Neural cell (in vitro differentiated cells): ENCODE results near the gene LRP5. TPM values are rescaled to one million over a fixed set of nuclear protein-coding genes. Genes with fewer than 3 reads are reported as not detected.

Experiments used
- H2AFZ ChIP-seq: fragments of 200-600, 300-800 bp; sonication (generic), shearing (Covaris generic); 2 replicates; pipeline ENCODE4 v1.6.0; 2014; ENCODE audit warnings: low read depth, mild to moderate bottlenecking, antibody characterized with exemption, low read length, moderate library complexity
- H3F3A ChIP-seq: fragments of 200-600 bp; shearing (Covaris generic); 2 replicates; pipeline ENCODE4 v1.6.1; 2016; ENCODE audit warnings: mild to moderate bottlenecking, moderate library complexity, mixed read lengths, antibody characterized with exemption, low read length; ENCODE audit not compliant: insufficient read depth, poor library complexity, severe bottlenecking
- H3K27ac ChIP-seq: fragments of 200-600, 300-800 bp; sonication (generic), shearing (Covaris generic); 2 replicates; pipeline ENCODE4 v1.5.1; 2014; ENCODE audit warnings: mild to moderate bottlenecking, low read length, moderate library complexity
- H3K27me3 ChIP-seq: fragments of 300-800, 200-600 bp; sonication (generic), shearing (Covaris generic); 2 replicates; pipeline ENCODE4 v1.6.0; 2014; ENCODE audit warnings: mild to moderate bottlenecking, low read depth, low read length, moderate library complexity; ENCODE audit not compliant: insufficient read depth
- H3K36me3 ChIP-seq: fragments of 300-800, 200-600 bp; sonication (generic), shearing (Covaris generic); 2 replicates; pipeline ENCODE4 v1.5.1; 2014; ENCODE audit warnings: mild to moderate bottlenecking, antibody characterized with exemption, low read length, moderate library complexity; ENCODE audit not compliant: insufficient read depth
- H3K4me2 ChIP-seq: fragments of 300-800, 200-600 bp; sonication (generic), shearing (Covaris generic); 2 replicates; pipeline ENCODE4 v1.6.0; 2014; ENCODE audit warnings: mild to moderate bottlenecking, low read length
- H3K4me3 ChIP-seq: fragments of 300-800, 200-600 bp; sonication (generic), shearing (Covaris generic); 2 replicates; pipeline ENCODE4 v1.5.1; 2014; ENCODE audit warnings: mild to moderate bottlenecking, low read length, moderate library complexity
- H3K79me2 ChIP-seq: fragments of 200-600 bp; shearing (Covaris generic); replicated peaks from 2 replicates; pipeline ENCODE4 v1.6.0; 2014; ENCODE audit warnings: mild to moderate bottlenecking, low read length, moderate library complexity; ENCODE audit not compliant: insufficient read depth
- H3K9ac ChIP-seq: fragments of 300-800, 200-600 bp; sonication (generic), shearing (Covaris generic); 2 replicates; pipeline ENCODE4 v1.6.1; 2016; ENCODE audit warnings: mild to moderate bottlenecking, low read length, mixed read lengths
- H3K9me2 ChIP-seq: fragments of 200-600 bp; shearing (Covaris generic); 2 replicates; pipeline ENCODE4 v1.6.1; 2016; ENCODE audit warnings: mild to moderate bottlenecking, low read length, mixed read lengths; ENCODE audit not compliant: insufficient read depth
- H3K9me3 ChIP-seq: fragments of 200-600, 300-800 bp; sonication (generic), shearing (Covaris generic); 2 replicates; pipeline ENCODE4 v1.6.1; 2016; ENCODE audit warnings: mild to moderate bottlenecking, mixed run types, low read length, moderate library complexity, mixed read lengths
- H4K20me1 ChIP-seq: fragments of 200-600 bp; shearing (Covaris generic); 2 replicates; pipeline ENCODE4 v1.6.1; 2016; ENCODE audit warnings: mild to moderate bottlenecking, mixed run types; ENCODE audit not compliant: insufficient read depth
- CTCF ChIP-seq: fragments of 450-650 bp; IDR thresholded peaks from 2 replicates; pipeline ENCODE4 v1.5.1; 2014; ENCODE audit warnings: antibody characterized with exemption, mild to moderate bottlenecking, moderate library complexity; ENCODE audit not compliant: poor library complexity, severe bottlenecking
- EP300 ChIP-seq: fragments of 450-650 bp; conservative IDR thresholded peaks from 2 replicates; pipeline ENCODE4 v1.6.1; 2014; ENCODE audit warnings: antibody characterized with exemption, mild to moderate bottlenecking, moderate library complexity; ENCODE audit not compliant: poor library complexity, severe bottlenecking
- EZH2 ChIP-seq: fragments of 200-600, 300-800 bp; shearing (Covaris generic), sonication (generic); IDR thresholded peaks from 2 replicates; pipeline ENCODE4 v1.6.1; 2014; ENCODE audit warnings: antibody characterized with exemption, low read length, borderline replicate concordance, mild to moderate bottlenecking; ENCODE audit not compliant: insufficient read depth, poor library complexity, severe bottlenecking
- MXI1 ChIP-seq: fragments of 450-650 bp; conservative IDR thresholded peaks from 2 replicates; pipeline ENCODE4 v1.6.1; 2014; ENCODE audit warnings: antibody characterized with exemption, mild to moderate bottlenecking; ENCODE audit not compliant: poor library complexity, severe bottlenecking
- POLR2AphosphoS5 ChIP-seq: IDR thresholded peaks from 2 replicates; pipeline ENCODE4 v1.6.1; 2012
- RAD21 ChIP-seq: fragments of 450-650 bp; conservative IDR thresholded peaks from 2 replicates; pipeline ENCODE4 v1.6.1; 2014; ENCODE audit warnings: antibody characterized with exemption, mild to moderate bottlenecking, moderate library complexity
- REST ChIP-seq: IDR thresholded peaks from 2 replicates; pipeline ENCODE4 v1.6.1; 2012; ENCODE audit warnings: borderline replicate concordance
- SMC3 ChIP-seq: fragments of 450-650 bp; conservative IDR thresholded peaks from 2 replicates; pipeline ENCODE4 v1.6.1; 2014; ENCODE audit warnings: antibody characterized with exemption, mild to moderate bottlenecking, moderate library complexity; ENCODE audit not compliant: poor library complexity
- TAF1 ChIP-seq: IDR thresholded peaks from 2 replicates; pipeline ENCODE4 v1.6.1; 2012; ENCODE audit warnings: low read depth
- polyA plus RNA-seq: library from polyadenylated mRNA; depleted of rRNA; stranded (reverse); fragments of >200 nt; gene quantifications from 2 replicates; pipeline ENCODE4 v1.2.3, GENCODE V29; 2014

Gene LRP5
- polyA plus RNA-seq, 1 donor from 2014 or later: 3.0 TPM

DNA sequence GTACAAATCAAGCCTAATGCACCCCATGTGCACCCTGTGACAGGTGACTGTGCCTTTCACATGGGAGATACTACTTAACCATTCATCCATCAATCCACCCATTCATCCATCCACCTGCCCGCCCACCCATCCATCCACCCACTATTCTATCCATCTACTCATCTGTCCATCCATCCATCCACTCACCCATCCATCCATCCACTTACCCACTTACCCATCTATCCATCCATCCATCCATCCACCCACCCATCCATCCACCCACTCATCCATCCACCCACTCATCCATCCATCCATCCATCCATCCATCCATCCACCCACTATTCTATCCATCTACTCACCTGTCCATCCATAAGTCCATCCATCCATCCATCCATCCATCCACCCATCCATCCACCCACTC is 48.1 kb upstream of the LRP5 start:
- H3K9ac ChIP-seq: no peak overlapping the region
- H3K27me3 ChIP-seq: no peaks in the 10 kb centered on the region
- TF ChIP-seq POLR2AphosphoS5: no peak
- TF ChIP-seq TAF1: no peak
- no peak for TF ChIP-seq REST
- TF ChIP-seq CTCF: no peak
- TF ChIP-seq MXI1: no peak
- TF ChIP-seq EZH2: no peak
- no peak for TF ChIP-seq EP300
- TF ChIP-seq SMC3: no peak
- no peak for TF ChIP-seq RAD21
- H3K79me2 ChIP-seq: no peaks in the 10 kb centered on the region
- H3K9me2 ChIP-seq: no peaks in the 10 kb centered on the region
- H3K27ac ChIP-seq: no peak overlapping the region
- H4K20me1 ChIP-seq: no peaks in the 10 kb centered on the region
- no peak overlapping the region for H3K4me2 ChIP-seq
- no peaks in the 10 kb centered on the region for H3K9me3 ChIP-seq
- no peak overlapping the region for H2AFZ ChIP-seq
- H3F3A ChIP-seq: no peaks in the 10 kb centered on the region
- H3K36me3 ChIP-seq: no peaks in the 10 kb centered on the region
- no peak overlapping the region for H3K4me3 ChIP-seq

DNA sequence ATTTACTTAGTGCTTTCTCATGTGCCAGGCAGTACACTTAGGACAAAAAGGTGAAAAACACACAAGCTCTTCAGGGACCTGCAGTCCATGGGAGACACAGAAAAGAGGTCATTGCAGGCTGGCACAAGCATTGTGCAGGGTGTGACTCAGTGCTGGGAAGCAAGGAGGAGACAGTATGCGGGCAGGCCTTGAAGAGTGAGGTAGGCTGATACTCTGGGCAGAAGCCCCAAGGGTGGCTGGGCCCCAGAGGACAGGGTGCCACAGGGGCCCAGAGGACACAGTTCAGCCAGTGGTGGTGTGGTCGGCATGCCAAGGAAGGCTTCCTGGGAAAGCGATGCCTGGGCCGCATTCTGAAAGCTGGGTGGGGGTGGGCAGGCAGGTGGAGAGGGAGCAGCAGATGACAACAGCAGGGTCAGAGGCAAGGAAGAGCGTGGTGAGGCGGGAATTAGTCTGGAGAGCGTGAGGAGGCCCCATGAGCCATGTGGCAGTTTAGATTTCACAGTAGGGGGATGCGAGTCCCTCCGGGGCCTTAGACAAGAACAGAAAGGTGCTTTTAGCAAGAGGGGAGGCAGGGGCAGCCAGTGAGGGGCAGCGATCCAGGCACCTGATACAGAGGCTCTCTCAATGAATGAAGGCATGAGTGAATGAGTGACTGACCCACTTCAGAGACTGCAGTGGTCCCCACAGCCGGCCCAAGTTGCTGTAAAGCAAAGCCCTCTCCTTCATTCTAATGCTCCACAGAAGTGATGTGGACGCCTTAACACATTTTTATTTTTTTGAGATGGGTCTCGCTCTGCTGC is 47.5 kb upstream of the LRP5 start:
- Histone ChIP-seq H3K9me2 (no peaks in the 10 kb centered on the region), H3K27me3 (no peaks in the 10 kb centered on the region), H2AFZ (no peak overlapping the region), H4K20me1 (no peaks in the 10 kb centered on the region), H3K9ac (no peak overlapping the region), H3K36me3 (no peaks in the 10 kb centered on the region), H3K4me2 (no peak overlapping the region), H3K4me3 (no peak overlapping the region), H3K79me2 (peaks cover 5% of the 10 kb centered on the region), H3K9me3 (no peaks in the 10 kb centered on the region), H3K27ac (no peak overlapping the region), H3F3A (no peaks in the 10 kb centered on the region)
- TF ChIP-seq TAF1 (no peak), MXI1 (no peak), EZH2 (no peak), SMC3 (no peak), POLR2AphosphoS5 (no peak), REST (no peak), CTCF (no peak), EP300 (no peak), RAD21 (no peak)
